ENCODE results near the gene TMEM270. TPM values are rescaled to one million over a fixed set of nuclear protein-coding genes. Genes with fewer than 3 reads are reported as not detected.

Gene TMEM270
- total RNA-seq, 4 donors from 2014 or later: not detected

DNA sequence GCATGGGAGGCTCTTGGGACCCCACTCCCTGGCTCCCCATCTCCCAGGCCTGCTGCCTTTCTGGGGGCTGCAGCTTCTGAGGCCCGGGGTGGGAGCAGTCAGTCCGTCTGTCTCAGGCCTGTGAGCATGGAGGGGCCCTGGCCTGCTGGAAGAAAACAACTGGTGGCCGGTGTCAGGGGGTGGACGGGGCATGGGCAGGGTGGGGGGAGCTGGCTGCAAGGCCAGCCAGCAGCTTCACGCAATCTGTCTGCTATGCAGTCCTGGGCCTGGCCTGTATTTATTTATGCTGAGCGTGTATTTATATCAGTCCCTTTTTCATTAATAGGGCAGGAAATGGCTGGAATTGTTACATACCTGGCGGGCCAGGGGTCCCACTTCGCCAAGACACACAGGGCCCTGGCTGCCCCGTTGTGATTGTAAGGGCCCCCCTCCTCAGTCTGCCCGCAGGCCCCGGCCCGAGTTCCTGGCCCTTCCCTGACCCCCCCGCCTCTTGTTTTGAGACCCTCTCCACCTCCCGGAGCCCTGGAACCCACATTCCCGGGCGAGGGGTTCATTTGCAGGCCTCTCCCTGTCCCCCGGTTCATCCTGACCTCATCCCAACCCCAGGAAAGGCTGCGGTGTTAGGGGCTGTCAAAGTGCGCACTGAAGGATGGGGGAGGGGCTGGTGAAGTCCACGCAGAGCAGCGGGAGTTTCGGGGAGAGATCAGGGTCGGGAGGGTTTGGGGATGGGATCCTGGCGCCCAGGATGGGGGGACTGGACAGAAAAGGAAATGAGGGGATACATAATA, 8.2 kb downstream of the TMEM270 start:
- TF ChIP-seq, protein P1, sequence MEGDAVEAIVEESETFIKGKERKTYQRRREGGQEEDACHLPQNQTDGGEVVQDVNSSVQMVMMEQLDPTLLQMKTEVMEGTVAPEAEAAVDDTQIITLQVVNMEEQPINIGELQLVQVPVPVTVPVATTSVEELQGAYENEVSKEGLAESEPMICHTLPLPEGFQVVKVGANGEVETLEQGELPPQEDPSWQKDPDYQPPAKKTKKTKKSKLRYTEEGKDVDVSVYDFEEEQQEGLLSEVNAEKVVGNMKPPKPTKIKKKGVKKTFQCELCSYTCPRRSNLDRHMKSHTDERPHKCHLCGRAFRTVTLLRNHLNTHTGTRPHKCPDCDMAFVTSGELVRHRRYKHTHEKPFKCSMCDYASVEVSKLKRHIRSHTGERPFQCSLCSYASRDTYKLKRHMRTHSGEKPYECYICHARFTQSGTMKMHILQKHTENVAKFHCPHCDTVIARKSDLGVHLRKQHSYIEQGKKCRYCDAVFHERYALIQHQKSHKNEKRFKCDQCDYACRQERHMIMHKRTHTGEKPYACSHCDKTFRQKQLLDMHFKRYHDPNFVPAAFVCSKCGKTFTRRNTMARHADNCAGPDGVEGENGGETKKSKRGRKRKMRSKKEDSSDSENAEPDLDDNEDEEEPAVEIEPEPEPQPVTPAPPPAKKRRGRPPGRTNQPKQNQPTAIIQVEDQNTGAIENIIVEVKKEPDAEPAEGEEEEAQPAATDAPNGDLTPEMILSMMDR (IDR thresholded peaks at IDR 0.05; ENCODE audit: low read depth): no peak

DNA sequence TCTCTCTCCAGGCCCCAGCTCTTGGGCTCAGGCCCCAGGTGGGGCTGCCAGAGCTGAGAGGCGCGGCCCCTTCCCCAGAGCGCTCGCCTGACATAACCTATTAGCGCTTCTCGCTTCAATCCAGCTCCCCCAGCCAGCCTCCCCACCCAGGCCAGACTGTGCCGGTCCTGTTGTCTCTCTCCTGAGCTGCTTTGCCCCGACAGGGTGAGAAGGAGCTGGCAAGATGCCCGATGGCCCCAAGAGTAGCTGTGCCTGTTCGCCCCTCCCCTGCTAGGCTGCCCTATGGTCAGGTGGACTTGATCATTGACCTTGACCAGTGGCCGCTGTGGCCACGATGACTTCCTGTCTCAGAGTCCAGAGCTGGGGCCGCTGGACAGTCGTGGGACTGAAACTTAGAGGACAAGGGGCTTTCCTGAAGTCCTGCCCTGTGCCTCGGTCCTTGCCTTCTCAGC, 9.1 kb downstream of the TMEM270 start:
- TF ChIP-seq, protein P1 (IDR thresholded peaks at IDR 0.05; ENCODE audit: low read depth): no peak

DNA sequence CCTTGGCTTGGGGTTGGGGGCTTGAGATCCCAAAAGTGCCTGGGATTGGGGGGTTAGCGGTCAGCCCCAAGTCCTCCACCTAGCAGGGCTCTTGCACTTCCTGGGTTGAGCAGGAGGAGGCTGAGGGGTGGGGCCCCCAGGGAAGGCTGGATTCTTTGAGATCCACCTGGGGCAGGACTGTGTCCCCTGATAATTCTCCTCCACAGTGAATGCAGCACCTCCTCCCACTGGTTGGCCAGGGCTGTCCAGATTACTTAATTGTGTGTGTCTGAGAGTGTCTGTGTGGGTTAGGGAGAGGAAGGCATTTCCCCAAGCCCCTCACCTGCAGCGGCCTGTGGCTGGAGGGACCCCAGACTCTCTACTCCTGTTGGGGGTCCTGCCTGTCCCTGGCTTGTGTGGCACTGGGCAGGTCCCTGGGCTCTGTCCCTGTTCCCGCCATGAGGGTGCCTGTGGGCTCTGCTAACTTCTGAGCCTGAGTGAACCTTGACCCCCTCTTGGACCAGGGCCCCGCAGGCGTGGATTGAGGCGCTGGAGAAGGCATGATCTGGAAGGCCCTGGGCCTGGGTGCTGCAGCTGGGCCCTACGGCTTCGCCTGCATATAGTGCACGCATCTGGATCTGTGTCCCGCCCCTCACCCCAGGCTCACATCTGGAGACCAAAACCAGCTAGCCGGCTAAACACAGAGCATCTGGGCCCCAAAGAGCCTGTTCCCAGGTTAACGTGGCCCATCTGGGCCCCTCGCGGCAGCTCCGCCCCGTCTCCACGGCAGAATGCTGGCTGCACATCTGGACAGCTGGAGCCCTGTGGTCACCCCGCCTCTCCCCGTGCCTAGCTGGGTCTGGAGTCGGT, 10.4 kb downstream of the TMEM270 start:
- TF ChIP-seq, protein P1 (IDR thresholded peaks at IDR 0.05; ENCODE audit: low read depth): no peak

DNA sequence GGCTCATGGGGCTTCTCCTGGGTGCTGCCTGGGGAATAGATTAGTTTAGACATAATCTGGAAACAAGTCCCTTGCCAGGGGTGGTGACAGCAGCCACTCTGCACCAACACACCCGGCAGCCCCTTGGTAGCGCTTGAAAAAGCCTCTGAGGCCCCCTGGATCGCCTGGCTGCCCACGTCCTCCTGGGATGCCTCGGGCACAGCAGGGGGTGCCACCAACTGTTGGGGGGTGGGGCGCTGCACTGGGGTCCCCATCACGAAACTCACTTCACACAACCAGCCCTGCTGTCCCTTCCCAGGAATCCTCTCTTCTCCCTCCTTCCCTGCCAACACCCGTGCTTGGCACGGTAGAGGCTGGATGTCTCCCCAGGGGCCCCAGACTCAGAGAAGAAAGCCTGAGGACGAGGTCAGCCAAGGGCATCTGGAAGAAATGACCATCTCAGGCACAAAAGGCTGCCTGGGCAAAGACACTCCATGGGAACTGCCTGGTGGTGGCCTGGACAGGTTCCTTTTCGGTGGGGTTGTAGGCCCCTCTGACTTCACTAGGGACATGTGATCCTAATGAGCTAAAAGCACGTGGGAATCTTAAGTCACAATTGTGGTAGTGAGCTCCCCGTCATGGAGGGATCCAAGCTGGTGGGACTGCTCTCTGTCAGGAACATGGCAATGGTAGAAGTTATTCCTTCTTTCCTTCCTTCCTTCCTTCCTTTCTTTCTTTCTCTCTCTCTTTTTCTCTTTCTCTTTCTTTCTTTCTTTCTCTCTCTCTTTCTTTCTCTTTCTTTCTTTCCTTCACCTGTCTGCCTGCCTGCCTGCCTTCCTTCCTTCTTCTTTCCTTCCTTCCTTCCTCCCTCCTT, 11.3 kb downstream of the TMEM270 start:
- TF ChIP-seq, protein P1 (IDR thresholded peaks at IDR 0.05; ENCODE audit: low read depth): no peak

DNA sequence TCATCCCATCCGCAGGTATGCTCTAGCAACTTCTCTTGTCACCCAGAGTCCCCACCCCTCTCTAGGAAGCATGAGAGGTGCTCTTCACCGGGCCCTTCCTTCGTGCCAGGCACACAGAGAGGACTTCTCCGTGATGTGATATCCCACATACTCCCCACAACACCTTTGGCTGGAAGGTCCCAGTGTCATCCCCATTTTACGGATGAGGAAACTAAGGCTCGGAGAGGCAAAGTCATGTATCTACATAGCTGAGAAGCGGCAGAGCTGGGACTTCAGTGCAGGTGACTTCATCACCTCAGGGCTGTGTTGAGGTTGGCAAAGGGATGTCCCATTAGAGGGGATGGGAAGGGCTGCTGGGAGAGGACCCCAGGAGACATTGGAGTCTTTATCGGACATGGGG, 15.4 kb downstream of the TMEM270 start:
- TF ChIP-seq, protein P1 (IDR thresholded peaks at IDR 0.05; ENCODE audit: low read depth): no peak

DNA sequence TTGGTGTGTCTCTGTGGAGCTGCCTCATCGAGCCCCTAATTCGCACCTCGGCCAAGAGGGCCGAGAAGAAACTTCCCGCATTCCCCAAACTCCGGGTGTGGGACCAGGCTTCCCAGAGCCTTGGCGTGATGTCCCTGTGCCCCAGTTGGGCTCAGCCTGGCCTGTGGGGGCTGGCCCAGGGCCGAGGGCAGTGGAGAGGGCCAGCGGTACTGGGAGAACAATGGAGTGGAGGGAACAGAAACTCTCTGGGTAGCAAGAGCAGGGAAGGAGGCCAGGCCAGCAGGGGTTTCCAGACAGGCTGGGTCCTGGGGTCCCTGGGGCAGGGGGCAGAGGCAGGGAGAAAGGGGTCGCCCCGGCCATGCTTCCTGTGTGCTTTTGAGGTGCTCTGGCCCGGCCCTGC, 16.0 kb downstream of the TMEM270 start:
- TF ChIP-seq, protein P1 (IDR thresholded peaks at IDR 0.05; ENCODE audit: low read depth): no peak

Measured in subcutaneous adipose tissue (tissue), 4 donors.